ENCODE data around the gene CHST8. TPM values are rescaled to one million over a fixed set of nuclear protein-coding genes. Genes with fewer than 3 reads are reported as not detected.

Gene CHST8
- total RNA-seq, 1 experiment from 2014 or later, result 2.3 TPM

DNA sequence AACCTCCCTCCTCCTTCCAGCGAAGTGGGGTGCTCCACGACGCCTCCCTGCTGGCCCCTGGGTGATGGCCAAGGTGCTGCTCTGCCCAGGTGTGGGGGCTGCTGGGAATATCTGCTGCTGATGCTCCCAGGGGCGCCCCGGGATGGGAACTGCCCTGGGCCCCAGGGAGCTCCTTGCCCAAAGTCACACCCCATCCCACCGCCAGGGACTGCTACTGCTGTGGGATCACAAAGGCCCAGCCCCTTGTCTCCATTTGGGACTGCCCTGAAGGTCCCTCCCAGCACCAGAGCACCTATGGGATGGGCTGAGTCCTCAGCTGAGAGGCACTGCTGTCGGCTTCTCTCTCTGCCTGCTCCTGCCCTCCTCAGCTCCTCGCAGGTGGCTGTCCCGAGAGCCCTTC, 19.0 kb downstream of the CHST8 start:
- BruUV-seq (replicated peaks), result no TSS peak
- no peaks in the 10 kb centered on the region for H3K36me3 ChIP-seq (ENCODE audit: insufficient read depth, low read length, poor library complexity, severe bottlenecking)
- intact Hi-C loops (cut with micrococcal nuclease; ENCODE audit: unreplicated experiment), result no loop called here
- H3K4me1 ChIP-seq (ENCODE audit: insufficient read depth, low read length, poor library complexity, severe bottlenecking), result no peaks in the 10 kb centered on the region
- POLR2A ChIA-PET (ENCODE audit: low non-redundant PET), result no interaction called here
- no peak overlapping the region for H3K27ac ChIP-seq (ENCODE audit: low read depth, low read length, poor library complexity, severe bottlenecking)
- CTCF ChIA-PET, result no interaction called here
- peaks cover 27% of the 10 kb centered on the region for H3K27me3 ChIP-seq (replicated peaks; ENCODE audit: insufficient read depth, low read depth, low read length, poor library complexity)
- H3K4me3 ChIP-seq (ENCODE audit: low read depth, low read length, poor library complexity, severe bottlenecking), result no peak overlapping the region
- no peaks in the 10 kb centered on the region for H3K9me3 ChIP-seq (ENCODE audit: low read depth, low read length, poor library complexity, severe bottlenecking)
- TF ChIP-seq EZH2 (IDR thresholded peaks at IDR 0.05; ENCODE audit: borderline replicate concordance, low read depth, low read length, poor library complexity, severe bottlenecking) (no peak), CTCF (conservative IDR thresholded peaks at IDR 0.05; ENCODE audit: low read depth, low read length) (no peak)
- no peak for DNase-seq (ENCODE audit: low spot score)

GRCh38 chr19:33641261-33641660, 19.5 kb downstream of the CHST8 start:
- no peak for DNase-seq (ENCODE audit: low spot score)
- POLR2A ChIA-PET (ENCODE audit: low non-redundant PET), result no interaction called here

GRCh38 chr19:33641956-33642498, 20.3 kb downstream of the CHST8 start:
- DNase-seq (ENCODE audit: low spot score), result no peak
- Histone ChIP-seq H3K4me1 (ENCODE audit: insufficient read depth, low read length, poor library complexity, severe bottlenecking) (no peaks in the 10 kb centered on the region), H3K4me3 (ENCODE audit: low read depth, low read length, poor library complexity, severe bottlenecking) (no peak overlapping the region), H3K36me3 (ENCODE audit: insufficient read depth, low read length, poor library complexity, severe bottlenecking) (no peaks in the 10 kb centered on the region), H3K27me3 (replicated peaks; ENCODE audit: insufficient read depth, low read depth, low read length, poor library complexity) (peaks cover 27% of the 10 kb centered on the region), H3K9me3 (ENCODE audit: low read depth, low read length, poor library complexity, severe bottlenecking) (no peaks in the 10 kb centered on the region), H3K27ac (ENCODE audit: low read depth, low read length, poor library complexity, severe bottlenecking) (no peak overlapping the region)
- TF ChIP-seq CTCF (conservative IDR thresholded peaks at IDR 0.05; ENCODE audit: low read depth, low read length) (no peak), EZH2 (IDR thresholded peaks at IDR 0.05; ENCODE audit: borderline replicate concordance, low read depth, low read length, poor library complexity, severe bottlenecking) (no peak)
- intact Hi-C loops (cut with micrococcal nuclease; ENCODE audit: unreplicated experiment), result no loop called here
- POLR2A ChIA-PET (ENCODE audit: low non-redundant PET), result no interaction called here
- CTCF ChIA-PET, result no interaction called here
- no TSS peak for BruUV-seq (replicated peaks)

More at GRCh38 chr19:33641261-33641660, 19.5 kb downstream of the CHST8 start:
- H3K4me1 ChIP-seq (ENCODE audit: insufficient read depth, low read length, poor library complexity, severe bottlenecking), result no peaks in the 10 kb centered on the region
- CTCF ChIA-PET, result no interaction called here
- H3K36me3 ChIP-seq (ENCODE audit: insufficient read depth, low read length, poor library complexity, severe bottlenecking), result no peaks in the 10 kb centered on the region
- no peak overlapping the region for H3K27ac ChIP-seq (ENCODE audit: low read depth, low read length, poor library complexity, severe bottlenecking)
- no peak overlapping the region for H3K4me3 ChIP-seq (ENCODE audit: low read depth, low read length, poor library complexity, severe bottlenecking)
- intact Hi-C loops (cut with micrococcal nuclease; ENCODE audit: unreplicated experiment), result no loop called here
- TF ChIP-seq EZH2 (IDR thresholded peaks at IDR 0.05; ENCODE audit: borderline replicate concordance, low read depth, low read length, poor library complexity, severe bottlenecking) (no peak), CTCF (conservative IDR thresholded peaks at IDR 0.05; ENCODE audit: low read depth, low read length) (no peak)
- H3K27me3 ChIP-seq (replicated peaks; ENCODE audit: insufficient read depth, low read depth, low read length, poor library complexity), result peaks cover 27% of the 10 kb centered on the region
- no TSS peak for BruUV-seq (replicated peaks)
- H3K9me3 ChIP-seq (ENCODE audit: low read depth, low read length, poor library complexity, severe bottlenecking), result no peaks in the 10 kb centered on the region

Data from A673 (cell line).